Measurements from ENCODE around the gene PRADC1.

Gene PRADC1

GRCh38 chr2:73268830-73269685 lies 36.0 kb upstream of the PRADC1 start:
- TF ChIP-seq CTCF (IDR thresholded peaks at IDR 0.05; ENCODE audit: unreplicated experiment in 3 of 3), result peak; percentile 12 to 36 (median 24)
- H3K27me3 Mint-ChIP-seq (ENCODE audit: low read depth), result peaks cover 73% of the 10 kb centered on the region
- no peaks in the 10 kb centered on the region for H3K36me3 Mint-ChIP-seq (ENCODE audit: low read depth)
- H3K27ac Mint-ChIP-seq, result no peak overlapping the region
- H3K4me1 Mint-ChIP-seq, result peaks cover 4% of the 10 kb centered on the region
- peaks cover 3% of the 10 kb centered on the region for H3K9me3 Mint-ChIP-seq
- H3K4me3 Mint-ChIP-seq, result no peak overlapping the region

GRCh38 chr2:73268366-73268829 lies 35.4 kb upstream of the PRADC1 start:
- no peaks in the 10 kb centered on the region for H3K9me3 Mint-ChIP-seq
- H3K27me3 Mint-ChIP-seq (ENCODE audit: low read depth), result peaks cover 67% of the 10 kb centered on the region
- H3K4me3 Mint-ChIP-seq, result peak overlapping the region; percentile 18 to 62 (median 49)
- H3K27ac Mint-ChIP-seq, result no peak overlapping the region
- no peak for TF ChIP-seq CTCF (IDR thresholded peaks at IDR 0.05; ENCODE audit: unreplicated experiment in 3 of 3)
- no peaks in the 10 kb centered on the region for H3K36me3 Mint-ChIP-seq (ENCODE audit: low read depth)
- H3K4me1 Mint-ChIP-seq, result peaks cover 4% of the 10 kb centered on the region

GRCh38 chr2:73267008-73267407 lies 34.0 kb upstream of the PRADC1 start:
- Mint-ChIP-seq H3K4me1 (peaks cover 4% of the 10 kb centered on the region), H3K27me3 (ENCODE audit: low read depth) (peaks cover 56% of the 10 kb centered on the region), H3K9me3 (no peaks in the 10 kb centered on the region), H3K4me3 (no peak overlapping the region), H3K27ac (no peak overlapping the region), H3K36me3 (ENCODE audit: low read depth) (no peaks in the 10 kb centered on the region)
- TF ChIP-seq CTCF (IDR thresholded peaks at IDR 0.05; ENCODE audit: unreplicated experiment in 3 of 3), result no peak

- no peak overlapping the region for H3K4me3 Mint-ChIP-seq
- no peak overlapping the region for H3K27ac Mint-ChIP-seq
- no peak for TF ChIP-seq CTCF (IDR thresholded peaks at IDR 0.05; ENCODE audit: unreplicated experiment in 3 of 3)
- peaks cover 4% of the 10 kb centered on the region for H3K4me1 Mint-ChIP-seq
- peaks cover 48% of the 10 kb centered on the region for H3K27me3 Mint-ChIP-seq (ENCODE audit: low read depth)
- no peaks in the 10 kb centered on the region for H3K9me3 Mint-ChIP-seq
- H3K36me3 Mint-ChIP-seq (ENCODE audit: low read depth), result no peaks in the 10 kb centered on the region
Measured at GRCh38 chr2:73266061-73266901, 33.2 kb upstream of the PRADC1 start.

- Mint-ChIP-seq H3K27ac (no peak overlapping the region), H3K4me3 (no peak overlapping the region), H3K4me1 (peaks cover 4% of the 10 kb centered on the region), H3K27me3 (ENCODE audit: low read depth) (peaks cover 40% of the 10 kb centered on the region), H3K9me3 (no peaks in the 10 kb centered on the region), H3K36me3 (ENCODE audit: low read depth) (no peaks in the 10 kb centered on the region)
- no peak for TF ChIP-seq CTCF (IDR thresholded peaks at IDR 0.05; ENCODE audit: unreplicated experiment in 3 of 3)
Measured at GRCh38 chr2:73265298-73266060, 32.4 kb upstream of the PRADC1 start.
